ENCODE measurements around the gene PPP6R3. TPM values are rescaled to one million over a fixed set of nuclear protein-coding genes. Genes with fewer than 3 reads are reported as not detected.

PPP6R3 gene
- polyA plus RNA-seq, 1 donor from 2014 or later = 111 TPM

DNA sequence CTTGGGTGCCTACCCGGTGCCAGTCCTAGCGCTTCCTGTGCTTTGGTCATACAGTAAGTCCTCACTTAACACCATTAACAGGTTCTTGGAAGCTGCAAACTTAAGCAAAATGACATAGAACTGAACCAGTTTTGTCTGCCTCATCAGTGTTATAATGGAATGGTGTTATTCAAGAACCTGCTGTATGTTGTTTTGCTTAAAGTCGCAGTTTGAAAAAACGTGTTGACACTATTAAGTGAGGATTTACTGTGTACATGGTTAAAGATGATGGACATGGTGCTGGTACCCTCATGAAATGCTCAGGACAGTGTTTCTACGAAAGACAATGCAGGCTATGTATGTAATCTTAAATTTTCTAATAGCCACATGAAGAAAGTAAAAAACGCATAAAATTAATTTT is 41.3 kb downstream of the PPP6R3 start:
- Histone ChIP-seq H3K36me3 (ENCODE audit: insufficient read depth, low read length) (no peaks in the 10 kb centered on the region), H3K4me2 (ENCODE audit: low read length) (no peak overlapping the region), H4K20me1 (ENCODE audit: insufficient read depth) (no peaks in the 10 kb centered on the region), H3K4me3 (ENCODE audit: low read length) (no peak overlapping the region), H3K27me3 (ENCODE audit: insufficient read depth, low read depth, low read length) (no peaks in the 10 kb centered on the region), H2AFZ (ENCODE audit: low read depth, low read length) (no peak overlapping the region), H3F3A (ENCODE audit: insufficient read depth, low read length, poor library complexity, severe bottlenecking) (no peaks in the 10 kb centered on the region), H3K9ac (ENCODE audit: low read length) (no peak overlapping the region), H3K9me3 (ENCODE audit: low read length) (no peaks in the 10 kb centered on the region), H3K79me2 (replicated peaks; ENCODE audit: insufficient read depth, low read length) (peaks cover 78% of the 10 kb centered on the region), H3K9me2 (ENCODE audit: insufficient read depth, low read length) (no peaks in the 10 kb centered on the region), H3K27ac (ENCODE audit: low read length) (no peak overlapping the region)
- no peak for TF ChIP-seq SMC3 (conservative IDR thresholded peaks at IDR 0.05; ENCODE audit: poor library complexity)
- no peak for TF ChIP-seq EZH2 (IDR thresholded peaks at IDR 0.05; ENCODE audit: borderline replicate concordance, insufficient read depth, low read length, poor library complexity, severe bottlenecking)
- TF ChIP-seq MXI1 (conservative IDR thresholded peaks at IDR 0.05; ENCODE audit: poor library complexity, severe bottlenecking) = no peak
- TF ChIP-seq POLR2AphosphoS5 (IDR thresholded peaks at IDR 0.05) = no peak
- TF ChIP-seq, protein P1, sequence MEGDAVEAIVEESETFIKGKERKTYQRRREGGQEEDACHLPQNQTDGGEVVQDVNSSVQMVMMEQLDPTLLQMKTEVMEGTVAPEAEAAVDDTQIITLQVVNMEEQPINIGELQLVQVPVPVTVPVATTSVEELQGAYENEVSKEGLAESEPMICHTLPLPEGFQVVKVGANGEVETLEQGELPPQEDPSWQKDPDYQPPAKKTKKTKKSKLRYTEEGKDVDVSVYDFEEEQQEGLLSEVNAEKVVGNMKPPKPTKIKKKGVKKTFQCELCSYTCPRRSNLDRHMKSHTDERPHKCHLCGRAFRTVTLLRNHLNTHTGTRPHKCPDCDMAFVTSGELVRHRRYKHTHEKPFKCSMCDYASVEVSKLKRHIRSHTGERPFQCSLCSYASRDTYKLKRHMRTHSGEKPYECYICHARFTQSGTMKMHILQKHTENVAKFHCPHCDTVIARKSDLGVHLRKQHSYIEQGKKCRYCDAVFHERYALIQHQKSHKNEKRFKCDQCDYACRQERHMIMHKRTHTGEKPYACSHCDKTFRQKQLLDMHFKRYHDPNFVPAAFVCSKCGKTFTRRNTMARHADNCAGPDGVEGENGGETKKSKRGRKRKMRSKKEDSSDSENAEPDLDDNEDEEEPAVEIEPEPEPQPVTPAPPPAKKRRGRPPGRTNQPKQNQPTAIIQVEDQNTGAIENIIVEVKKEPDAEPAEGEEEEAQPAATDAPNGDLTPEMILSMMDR (IDR thresholded peaks at IDR 0.05; ENCODE audit: poor library complexity, severe bottlenecking) = no peak

DNA sequence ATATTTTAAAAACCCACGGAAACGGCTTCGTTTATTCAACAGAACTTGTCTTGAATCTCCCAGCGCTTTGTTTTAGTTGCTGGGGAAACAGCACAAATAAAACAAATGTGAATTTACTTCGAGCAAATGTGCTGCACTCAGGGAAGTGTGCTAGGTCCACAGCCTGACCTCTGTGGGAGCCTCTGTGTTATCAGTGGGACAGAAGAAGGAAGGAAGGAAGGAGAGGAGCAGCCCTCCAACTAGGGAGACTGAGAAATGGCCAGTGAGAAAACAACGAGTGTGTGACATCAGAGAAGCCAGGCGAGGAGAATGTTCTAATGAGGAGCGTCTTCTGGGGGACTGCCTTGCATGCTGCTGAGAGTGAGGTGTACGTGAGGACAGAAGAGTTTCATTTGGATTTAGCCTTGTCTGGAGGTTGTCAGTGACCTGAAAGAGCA is 42.7 kb downstream of the PPP6R3 start:
- Histone ChIP-seq H3K9me3 (ENCODE audit: low read length) (no peaks in the 10 kb centered on the region), H3K36me3 (ENCODE audit: insufficient read depth, low read length) (no peaks in the 10 kb centered on the region), H3K4me3 (ENCODE audit: low read length) (no peak overlapping the region), H3K27ac (ENCODE audit: low read length) (no peak overlapping the region), H3F3A (ENCODE audit: insufficient read depth, low read length, poor library complexity, severe bottlenecking) (no peaks in the 10 kb centered on the region), H2AFZ (ENCODE audit: low read depth, low read length) (no peak overlapping the region), H4K20me1 (ENCODE audit: insufficient read depth) (no peaks in the 10 kb centered on the region), H3K79me2 (replicated peaks; ENCODE audit: insufficient read depth, low read length) (peaks cover 79% of the 10 kb centered on the region), H3K4me2 (ENCODE audit: low read length) (no peak overlapping the region), H3K9ac (ENCODE audit: low read length) (no peak overlapping the region), H3K9me2 (ENCODE audit: insufficient read depth, low read length) (no peaks in the 10 kb centered on the region), H3K27me3 (ENCODE audit: insufficient read depth, low read depth, low read length) (no peaks in the 10 kb centered on the region)
- no peak for TF ChIP-seq TAF1 (IDR thresholded peaks at IDR 0.05; ENCODE audit: low read depth)

DNA sequence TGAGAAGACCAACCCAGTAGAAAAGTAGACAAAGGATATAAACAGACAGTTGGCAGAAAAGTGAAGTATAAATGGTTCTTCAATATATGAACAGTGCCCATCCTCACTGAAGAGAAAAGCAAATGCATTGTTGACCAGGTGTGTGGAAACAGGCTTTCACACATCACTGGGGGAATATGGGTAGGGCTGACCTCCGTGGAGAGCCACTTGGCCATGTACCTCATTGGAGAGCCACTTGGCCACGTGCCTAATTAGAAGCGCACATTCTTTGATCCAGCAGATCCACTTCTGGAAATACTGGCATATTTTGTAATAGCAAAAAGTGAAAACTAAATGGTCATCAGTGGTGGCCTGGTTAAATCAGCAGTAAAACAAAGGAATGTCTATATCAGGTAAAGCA is 43.2 kb downstream of the PPP6R3 start:
- no peaks in the 10 kb centered on the region for H3K9me3 ChIP-seq (ENCODE audit: low read length)
- no peak overlapping the region for H3K4me3 ChIP-seq (ENCODE audit: low read length)
- no peak overlapping the region for H2AFZ ChIP-seq (ENCODE audit: low read depth, low read length)
- H3F3A ChIP-seq (ENCODE audit: insufficient read depth, low read length, poor library complexity, severe bottlenecking) = no peaks in the 10 kb centered on the region
- no peak overlapping the region for H3K27ac ChIP-seq (ENCODE audit: low read length)
- H3K9ac ChIP-seq (ENCODE audit: low read length) = no peak overlapping the region
- H3K79me2 ChIP-seq (replicated peaks; ENCODE audit: insufficient read depth, low read length) = peaks cover 79% of the 10 kb centered on the region
- H3K27me3 ChIP-seq (ENCODE audit: insufficient read depth, low read depth, low read length) = no peaks in the 10 kb centered on the region
- no peaks in the 10 kb centered on the region for H3K36me3 ChIP-seq (ENCODE audit: insufficient read depth, low read length)
- no peaks in the 10 kb centered on the region for H3K9me2 ChIP-seq (ENCODE audit: insufficient read depth, low read length)
- H4K20me1 ChIP-seq (ENCODE audit: insufficient read depth) = no peaks in the 10 kb centered on the region
- no peak overlapping the region for H3K4me2 ChIP-seq (ENCODE audit: low read length)
- no peak for TF ChIP-seq MXI1 (conservative IDR thresholded peaks at IDR 0.05; ENCODE audit: poor library complexity, severe bottlenecking)
- TF ChIP-seq TAF1 (IDR thresholded peaks at IDR 0.05; ENCODE audit: low read depth) = no peak
- TF ChIP-seq, protein P2, sequence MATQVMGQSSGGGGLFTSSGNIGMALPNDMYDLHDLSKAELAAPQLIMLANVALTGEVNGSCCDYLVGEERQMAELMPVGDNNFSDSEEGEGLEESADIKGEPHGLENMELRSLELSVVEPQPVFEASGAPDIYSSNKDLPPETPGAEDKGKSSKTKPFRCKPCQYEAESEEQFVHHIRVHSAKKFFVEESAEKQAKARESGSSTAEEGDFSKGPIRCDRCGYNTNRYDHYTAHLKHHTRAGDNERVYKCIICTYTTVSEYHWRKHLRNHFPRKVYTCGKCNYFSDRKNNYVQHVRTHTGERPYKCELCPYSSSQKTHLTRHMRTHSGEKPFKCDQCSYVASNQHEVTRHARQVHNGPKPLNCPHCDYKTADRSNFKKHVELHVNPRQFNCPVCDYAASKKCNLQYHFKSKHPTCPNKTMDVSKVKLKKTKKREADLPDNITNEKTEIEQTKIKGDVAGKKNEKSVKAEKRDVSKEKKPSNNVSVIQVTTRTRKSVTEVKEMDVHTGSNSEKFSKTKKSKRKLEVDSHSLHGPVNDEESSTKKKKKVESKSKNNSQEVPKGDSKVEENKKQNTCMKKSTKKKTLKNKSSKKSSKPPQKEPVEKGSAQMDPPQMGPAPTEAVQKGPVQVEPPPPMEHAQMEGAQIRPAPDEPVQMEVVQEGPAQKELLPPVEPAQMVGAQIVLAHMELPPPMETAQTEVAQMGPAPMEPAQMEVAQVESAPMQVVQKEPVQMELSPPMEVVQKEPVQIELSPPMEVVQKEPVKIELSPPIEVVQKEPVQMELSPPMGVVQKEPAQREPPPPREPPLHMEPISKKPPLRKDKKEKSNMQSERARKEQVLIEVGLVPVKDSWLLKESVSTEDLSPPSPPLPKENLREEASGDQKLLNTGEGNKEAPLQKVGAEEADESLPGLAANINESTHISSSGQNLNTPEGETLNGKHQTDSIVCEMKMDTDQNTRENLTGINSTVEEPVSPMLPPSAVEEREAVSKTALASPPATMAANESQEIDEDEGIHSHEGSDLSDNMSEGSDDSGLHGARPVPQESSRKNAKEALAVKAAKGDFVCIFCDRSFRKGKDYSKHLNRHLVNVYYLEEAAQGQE (IDR thresholded peaks at IDR 0.05; ENCODE audit: borderline replicate concordance) = no peak
- no peak for TF ChIP-seq RAD21 (conservative IDR thresholded peaks at IDR 0.05)
- TF ChIP-seq EP300 (conservative IDR thresholded peaks at IDR 0.05; ENCODE audit: poor library complexity, severe bottlenecking) = no peak
- no peak for TF ChIP-seq SMC3 (conservative IDR thresholded peaks at IDR 0.05; ENCODE audit: poor library complexity)
- TF ChIP-seq, protein P1 (IDR thresholded peaks at IDR 0.05; ENCODE audit: poor library complexity, severe bottlenecking) = no peak
- no peak for TF ChIP-seq POLR2AphosphoS5 (IDR thresholded peaks at IDR 0.05)
- no peak for TF ChIP-seq EZH2 (IDR thresholded peaks at IDR 0.05; ENCODE audit: borderline replicate concordance, insufficient read depth, low read length, poor library complexity, severe bottlenecking)

Data from neural cell (in vitro differentiated cells).